Measurements from ENCODE around the gene MICAL3. TPM values are rescaled to one million over a fixed set of nuclear protein-coding genes. Genes with fewer than 3 reads are reported as not detected.

The MICAL3 gene
- polyA plus RNA-seq, 1 of the 3 experiments (the other 2 are of a cell fraction), result 83.1 TPM

GRCh38 chr22:17880468-17880867, 143.9 kb downstream of the MICAL3 start:
- 95% methylated on average over 10 of the region's 10 CpGs for WGBS (ENCODE audit: low lambda C conversion rate)
- no peak for DNase-seq
- peaks cover 7 to 73% of the 10 kb centered on the region in 2 experiments for H3K36me3 ChIP-seq (replicated peaks in 1 of 2; ENCODE audit: control insufficient read depth in 1 of 2, insufficient read depth in 2 of 2, low read length in 1 of 2)
- H3K27ac ChIP-seq (ENCODE audit: low read depth in 2 of 2, low read length in 1 of 2), result no peak overlapping the region
- ChIA-PET POLR2A (no interaction called here), CTCF (interaction anchor here (1.5 to 3.6 kb wide), 2 partner anchors 12 to 50 kb away, joined by 5 to 13 read pairs; no protein-coding TSS in a partner anchor)
- H3K4me3 ChIP-seq (ENCODE audit: low read depth in 2 of 2, low read length in 1 of 2), result no peak overlapping the region
- H3K27me3 ChIP-seq (ENCODE audit: insufficient read depth), result no peaks in the 10 kb centered on the region
- no peaks in the 10 kb centered on the region for H3K9me2 ChIP-seq
- no peak overlapping the region for H3K9ac ChIP-seq
- H2AFZ ChIP-seq (ENCODE audit: low read depth), result no peak overlapping the region
- peaks cover 0 to 18% of the 10 kb centered on the region in 2 experiments; a peak in 2 of 4 replicates for H3K4me1 ChIP-seq (ENCODE audit: control insufficient read depth in 1 of 2, insufficient read depth in 2 of 2, low read depth in 1 of 2, low read length in 1 of 2)
- no peaks in the 10 kb centered on the region for H3K9me3 ChIP-seq
- no peak overlapping the region for H3K4me2 ChIP-seq
- TF ChIP-seq, protein P1, sequence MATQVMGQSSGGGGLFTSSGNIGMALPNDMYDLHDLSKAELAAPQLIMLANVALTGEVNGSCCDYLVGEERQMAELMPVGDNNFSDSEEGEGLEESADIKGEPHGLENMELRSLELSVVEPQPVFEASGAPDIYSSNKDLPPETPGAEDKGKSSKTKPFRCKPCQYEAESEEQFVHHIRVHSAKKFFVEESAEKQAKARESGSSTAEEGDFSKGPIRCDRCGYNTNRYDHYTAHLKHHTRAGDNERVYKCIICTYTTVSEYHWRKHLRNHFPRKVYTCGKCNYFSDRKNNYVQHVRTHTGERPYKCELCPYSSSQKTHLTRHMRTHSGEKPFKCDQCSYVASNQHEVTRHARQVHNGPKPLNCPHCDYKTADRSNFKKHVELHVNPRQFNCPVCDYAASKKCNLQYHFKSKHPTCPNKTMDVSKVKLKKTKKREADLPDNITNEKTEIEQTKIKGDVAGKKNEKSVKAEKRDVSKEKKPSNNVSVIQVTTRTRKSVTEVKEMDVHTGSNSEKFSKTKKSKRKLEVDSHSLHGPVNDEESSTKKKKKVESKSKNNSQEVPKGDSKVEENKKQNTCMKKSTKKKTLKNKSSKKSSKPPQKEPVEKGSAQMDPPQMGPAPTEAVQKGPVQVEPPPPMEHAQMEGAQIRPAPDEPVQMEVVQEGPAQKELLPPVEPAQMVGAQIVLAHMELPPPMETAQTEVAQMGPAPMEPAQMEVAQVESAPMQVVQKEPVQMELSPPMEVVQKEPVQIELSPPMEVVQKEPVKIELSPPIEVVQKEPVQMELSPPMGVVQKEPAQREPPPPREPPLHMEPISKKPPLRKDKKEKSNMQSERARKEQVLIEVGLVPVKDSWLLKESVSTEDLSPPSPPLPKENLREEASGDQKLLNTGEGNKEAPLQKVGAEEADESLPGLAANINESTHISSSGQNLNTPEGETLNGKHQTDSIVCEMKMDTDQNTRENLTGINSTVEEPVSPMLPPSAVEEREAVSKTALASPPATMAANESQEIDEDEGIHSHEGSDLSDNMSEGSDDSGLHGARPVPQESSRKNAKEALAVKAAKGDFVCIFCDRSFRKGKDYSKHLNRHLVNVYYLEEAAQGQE (IDR thresholded peaks at IDR 0.05; ENCODE audit: low read depth, low read length), result no peak
- TF ChIP-seq RCOR1 (IDR thresholded peaks at IDR 0.05; ENCODE audit: low read length) (no peak), ELF1 (IDR thresholded peaks at IDR 0.05) (no peak), EP300 (IDR thresholded peaks at IDR 0.05; ENCODE audit: borderline replicate concordance in 1 of 2, low read depth in 1 of 2, low read length in 1 of 2) (no peak), POLR2AphosphoS5 (IDR thresholded peaks at IDR 0.05; ENCODE audit: low read depth, low read length) (no peak)
- no peaks in the 10 kb centered on the region for H3K79me2 ChIP-seq (ENCODE audit: insufficient read depth)
- 0 out of 2 replicates have a peak, but pooled peaks cover 5% of the 10 kb centered on the region for H4K20me1 ChIP-seq (ENCODE audit: insufficient read depth)
- H3F3A ChIP-seq (replicated peaks; ENCODE audit: insufficient read depth), result no peaks in the 10 kb centered on the region

DNA sequence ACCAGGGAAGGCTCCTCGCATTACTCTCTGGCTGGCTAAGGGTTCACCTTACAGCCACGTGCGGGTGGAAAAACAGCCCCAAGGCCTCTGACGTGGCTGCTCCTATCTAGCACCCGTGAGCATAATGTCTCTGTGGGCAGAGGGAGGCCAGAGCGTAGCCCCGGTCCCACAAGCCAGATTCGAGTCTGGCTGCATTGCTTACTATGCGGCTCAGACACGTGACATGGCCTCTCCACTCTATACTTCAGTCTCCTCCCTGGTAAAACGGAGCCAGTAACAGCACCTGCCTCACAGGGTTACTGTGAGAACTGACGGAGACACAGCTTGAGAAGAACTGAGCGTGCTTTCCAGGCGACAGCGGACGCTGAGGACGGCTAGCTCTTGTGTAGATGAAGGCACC, 144.3 kb downstream of the MICAL3 start:
- ChIA-PET CTCF (interaction anchor here (2.1 to 3.6 kb wide), 2 partner anchors 12 to 50 kb away, joined by 6 to 13 read pairs; no protein-coding TSS in a partner anchor), POLR2A (no interaction called here)
- Histone ChIP-seq H3K4me1 (ENCODE audit: control insufficient read depth in 1 of 2, insufficient read depth in 2 of 2, low read depth in 1 of 2, low read length in 1 of 2) (peaks cover 0 to 21% of the 10 kb centered on the region in 2 experiments; a peak in 2 of 4 replicates), H3F3A (replicated peaks; ENCODE audit: insufficient read depth) (no peaks in the 10 kb centered on the region), H3K4me2 (no peak overlapping the region), H3K27me3 (ENCODE audit: insufficient read depth) (no peaks in the 10 kb centered on the region), H3K4me3 (ENCODE audit: low read depth in 2 of 2, low read length in 1 of 2) (no peak overlapping the region), H2AFZ (ENCODE audit: low read depth) (no peak overlapping the region), H4K20me1 (ENCODE audit: insufficient read depth) (0 out of 2 replicates have a peak, but pooled peaks cover 5% of the 10 kb centered on the region), H3K27ac (ENCODE audit: low read depth in 2 of 2, low read length in 1 of 2) (no peak overlapping the region), H3K9ac (no peak overlapping the region), H3K9me2 (no peaks in the 10 kb centered on the region), H3K79me2 (ENCODE audit: insufficient read depth) (no peaks in the 10 kb centered on the region), H3K36me3 (replicated peaks in 1 of 2; ENCODE audit: control insufficient read depth in 1 of 2, insufficient read depth in 2 of 2, low read length in 1 of 2) (peaks cover 7 to 72% of the 10 kb centered on the region in 2 experiments), H3K9me3 (no peaks in the 10 kb centered on the region)
- 96% methylated on average over 13 of the region's 17 CpGs for WGBS (ENCODE audit: low lambda C conversion rate)
- DNase-seq, result no peak
- no peak for TF ChIP-seq MXI1 (IDR thresholded peaks at IDR 0.05; ENCODE audit: low read depth, low read length)
- no peak for TF ChIP-seq RCOR1 (IDR thresholded peaks at IDR 0.05; ENCODE audit: low read length)
- no peak for TF ChIP-seq CTCF (IDR thresholded peaks at IDR 0.05)
- TF ChIP-seq, protein P1 (IDR thresholded peaks at IDR 0.05; ENCODE audit: low read depth, low read length), result no peak
- TF ChIP-seq SIN3A (IDR thresholded peaks at IDR 0.05; ENCODE audit: borderline replicate concordance, low read depth, low read length), result no peak
- no peak for TF ChIP-seq RXRA (IDR thresholded peaks at IDR 0.05; ENCODE audit: borderline replicate concordance, low read depth)
- TF ChIP-seq USF1 (IDR thresholded peaks at IDR 0.05; ENCODE audit: borderline replicate concordance, low read depth), result no peak
- TF ChIP-seq FOXM1 (IDR thresholded peaks at IDR 0.05; ENCODE audit: low read depth), result no peak
- TF ChIP-seq, protein P2, sequence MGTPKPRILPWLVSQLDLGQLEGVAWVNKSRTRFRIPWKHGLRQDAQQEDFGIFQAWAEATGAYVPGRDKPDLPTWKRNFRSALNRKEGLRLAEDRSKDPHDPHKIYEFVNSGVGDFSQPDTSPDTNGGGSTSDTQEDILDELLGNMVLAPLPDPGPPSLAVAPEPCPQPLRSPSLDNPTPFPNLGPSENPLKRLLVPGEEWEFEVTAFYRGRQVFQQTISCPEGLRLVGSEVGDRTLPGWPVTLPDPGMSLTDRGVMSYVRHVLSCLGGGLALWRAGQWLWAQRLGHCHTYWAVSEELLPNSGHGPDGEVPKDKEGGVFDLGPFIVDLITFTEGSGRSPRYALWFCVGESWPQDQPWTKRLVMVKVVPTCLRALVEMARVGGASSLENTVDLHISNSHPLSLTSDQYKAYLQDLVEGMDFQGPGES (IDR thresholded peaks at IDR 0.05; ENCODE audit: low read depth, low read length), result no peak
- no peak for TF ChIP-seq TEAD4 (IDR thresholded peaks at IDR 0.05; ENCODE audit: borderline replicate concordance, insufficient read depth)
- TF ChIP-seq FOXJ3 (CRISPR knock-in tag; IDR thresholded peaks at IDR 0.05), result no peak
